Stimulated activated naive CD8-positive, alpha-beta T cell treated with anti-CD3 and anti-CD28 coated beads, Interleukin-15, Interleukin-2, amounts not matched to agents 100 ng/mL and 50 ng/mL, for 24 hours (primary cell): Measurements from ENCODE around the gene COG6.

Source experiments
- H3K27ac Mint-ChIP-seq: one replicate; pipeline ENCODE4 v1.8.0; 2021; ENCODE audit warnings: mild to moderate bottlenecking, mixed read lengths
- H3K27me3 Mint-ChIP-seq: one replicate; pipeline ENCODE4 v1.8.0; 2021; ENCODE audit warnings: mixed read lengths
- H3K36me3 Mint-ChIP-seq: one replicate; pipeline ENCODE4 v1.8.0; 2021; ENCODE audit warnings: low read depth, mixed read lengths
- H3K4me1 Mint-ChIP-seq: one replicate; pipeline ENCODE4 v1.8.0; 2021; ENCODE audit warnings: low read depth, mixed read lengths
- H3K4me3 Mint-ChIP-seq: one replicate; pipeline ENCODE4 v1.8.0; 2021; ENCODE audit warnings: mild to moderate bottlenecking, mixed read lengths
- H3K9me3 Mint-ChIP-seq: one replicate; pipeline ENCODE4 v1.8.0; 2021; ENCODE audit warnings: mixed read lengths

Gene COG6

DNA sequence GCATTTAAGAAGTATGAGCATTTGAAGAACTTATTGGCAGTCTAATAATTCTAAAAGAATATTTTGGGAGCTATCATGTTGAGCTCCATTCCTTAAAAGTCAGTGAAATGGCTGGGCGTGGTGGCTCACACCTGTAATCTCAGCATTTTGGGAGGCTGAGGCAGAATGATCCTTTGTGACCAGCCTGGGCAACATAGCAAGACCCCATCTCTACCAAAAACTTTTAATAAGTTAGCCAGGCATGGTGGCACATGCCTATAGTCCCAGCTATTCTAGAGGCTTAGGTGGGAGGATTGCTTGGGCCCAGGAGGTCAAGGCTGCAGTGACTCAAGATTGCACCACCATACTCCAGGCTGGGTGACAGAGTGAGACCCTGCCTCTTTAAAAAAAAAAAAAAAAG is 8.0 kb downstream of the COG6 start:
- no peak overlapping the region for H3K4me3 Mint-ChIP-seq
- no peaks in the 10 kb centered on the region for H3K27me3 Mint-ChIP-seq
- peaks cover 48% of the 10 kb centered on the region for H3K36me3 Mint-ChIP-seq

DNA sequence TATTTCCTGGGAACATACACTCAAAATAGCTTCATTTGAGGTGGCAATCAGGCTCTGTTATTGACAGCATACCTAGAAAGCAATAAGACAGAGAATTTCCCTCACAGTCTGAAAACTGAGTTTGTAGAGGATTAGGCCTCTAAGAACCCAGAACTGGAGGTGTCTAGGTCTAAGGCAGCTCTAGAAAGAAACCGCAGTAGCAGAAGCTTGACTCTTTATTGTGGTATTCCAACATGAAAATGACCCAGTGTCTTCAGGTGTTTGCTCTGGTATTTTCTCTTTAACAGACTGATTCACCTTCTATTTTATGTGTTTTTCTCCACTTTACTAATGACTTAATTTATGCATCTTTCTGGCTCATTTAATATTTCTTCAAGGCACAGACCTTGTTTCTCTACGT is 8.5 kb downstream of the COG6 start:
- H3K4me1 Mint-ChIP-seq: peaks cover 11% of the 10 kb centered on the region
- H3K27me3 Mint-ChIP-seq: no peaks in the 10 kb centered on the region
- no peaks in the 10 kb centered on the region for H3K9me3 Mint-ChIP-seq
- no peak overlapping the region for H3K4me3 Mint-ChIP-seq
- peaks cover 48% of the 10 kb centered on the region for H3K36me3 Mint-ChIP-seq
- H3K27ac Mint-ChIP-seq: no peak overlapping the region

More for the DNA sequence above, 8.0 kb downstream of the COG6 start:
- peaks cover 13% of the 10 kb centered on the region for H3K4me1 Mint-ChIP-seq
- H3K9me3 Mint-ChIP-seq: no peaks in the 10 kb centered on the region
- no peak overlapping the region for H3K27ac Mint-ChIP-seq

DNA sequence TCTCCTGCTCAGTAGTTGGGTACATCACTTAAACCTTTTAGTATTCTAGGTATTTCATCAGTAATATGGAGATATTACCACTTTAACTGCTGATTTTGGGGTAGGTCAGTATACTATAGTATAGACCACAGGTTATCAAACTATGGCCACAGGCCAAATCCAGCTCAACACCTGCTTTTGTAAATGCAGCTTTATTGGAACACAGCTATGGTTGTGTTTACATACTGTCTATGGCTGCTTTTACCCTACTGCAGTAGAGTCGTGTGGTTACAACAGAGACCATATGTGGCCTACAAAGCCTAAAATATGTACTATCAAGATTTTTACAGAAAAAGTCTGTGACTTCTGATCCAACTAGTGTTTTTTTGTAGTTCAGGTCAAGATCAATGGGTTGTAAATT is 10.3 kb downstream of the COG6 start:
- peaks cover 39% of the 10 kb centered on the region for H3K36me3 Mint-ChIP-seq
- no peaks in the 10 kb centered on the region for H3K27me3 Mint-ChIP-seq
- H3K9me3 Mint-ChIP-seq: no peaks in the 10 kb centered on the region
- no peak overlapping the region for H3K4me3 Mint-ChIP-seq
- H3K27ac Mint-ChIP-seq: no peak overlapping the region
- H3K4me1 Mint-ChIP-seq: peaks cover 5% of the 10 kb centered on the region

DNA sequence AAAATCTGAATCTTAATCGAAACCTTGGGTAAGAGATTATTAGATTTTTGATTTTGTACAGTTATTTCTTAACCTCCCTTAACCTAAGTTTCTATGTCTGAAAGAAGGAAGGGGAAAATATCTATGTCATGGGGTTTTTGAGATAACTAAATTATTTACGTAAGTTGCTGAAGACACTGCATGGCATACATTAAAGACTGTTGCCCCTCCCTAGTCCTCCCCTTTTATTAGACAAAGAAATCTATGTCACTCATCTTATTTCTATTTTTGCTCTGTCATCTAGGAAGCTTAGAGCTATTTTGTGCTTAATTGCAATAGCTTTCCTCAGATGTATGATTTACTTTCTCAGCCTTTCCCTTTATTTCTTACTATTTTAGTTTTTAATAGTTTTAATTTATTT is 15.0 kb downstream of the COG6 start:
- Mint-ChIP-seq H3K27me3 (no peaks in the 10 kb centered on the region), H3K4me1 (peaks cover 6% of the 10 kb centered on the region), H3K27ac (no peak overlapping the region), H3K9me3 (no peaks in the 10 kb centered on the region), H3K36me3 (peaks cover 33% of the 10 kb centered on the region), H3K4me3 (no peak overlapping the region)

DNA sequence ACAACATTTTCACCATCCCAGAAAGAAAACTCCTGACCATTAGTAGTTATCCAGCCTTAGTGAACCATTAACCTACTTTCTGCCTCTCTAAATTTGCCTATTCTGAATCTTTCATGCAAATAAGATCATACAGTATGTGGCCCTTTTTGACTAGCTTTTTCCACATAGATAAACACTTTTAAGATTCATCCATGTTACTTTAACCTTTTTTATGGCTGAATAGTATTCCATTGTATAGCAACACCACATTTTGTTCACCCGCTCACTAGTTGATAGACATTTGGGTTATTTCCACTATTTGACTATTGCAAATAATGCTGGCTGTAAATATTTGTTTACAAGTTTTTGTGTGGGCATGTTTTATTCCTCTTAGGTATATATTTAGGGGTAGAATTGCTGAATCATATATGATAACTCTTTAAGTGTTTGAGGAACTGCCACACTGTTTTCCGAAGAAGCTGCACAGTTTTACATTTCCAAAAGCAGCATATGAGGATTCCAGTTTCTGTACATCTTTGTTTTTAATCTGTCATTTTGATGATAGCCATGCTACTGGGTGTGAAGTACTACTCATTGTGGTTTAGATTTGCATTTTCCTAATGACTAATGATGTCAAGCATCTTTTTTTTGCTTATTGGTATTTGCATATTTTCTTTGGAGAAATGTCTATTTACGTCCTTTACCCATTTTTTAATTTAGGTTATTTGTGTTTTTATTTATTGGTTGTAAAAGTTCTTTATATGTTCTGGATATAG is 17.1 kb downstream of the COG6 start:
- Mint-ChIP-seq H3K4me3 (no peak overlapping the region), H3K36me3 (peaks cover 13% of the 10 kb centered on the region), H3K27me3 (no peaks in the 10 kb centered on the region), H3K9me3 (no peaks in the 10 kb centered on the region), H3K4me1 (peaks cover 6% of the 10 kb centered on the region), H3K27ac (no peak overlapping the region)

GRCh38 chr13:39675904-39676303 is 20.4 kb downstream of the COG6 start:
- H3K4me3 Mint-ChIP-seq: no peak overlapping the region
- H3K36me3 Mint-ChIP-seq: peaks cover 25% of the 10 kb centered on the region
- H3K27ac Mint-ChIP-seq: no peak overlapping the region
- no peaks in the 10 kb centered on the region for H3K9me3 Mint-ChIP-seq
- H3K4me1 Mint-ChIP-seq: peaks cover 6% of the 10 kb centered on the region
- no peaks in the 10 kb centered on the region for H3K27me3 Mint-ChIP-seq

- H3K27me3 Mint-ChIP-seq: no peaks in the 10 kb centered on the region
- peaks cover 30% of the 10 kb centered on the region for H3K36me3 Mint-ChIP-seq
- no peaks in the 10 kb centered on the region for H3K9me3 Mint-ChIP-seq
- H3K27ac Mint-ChIP-seq: no peak overlapping the region
- peaks cover 6% of the 10 kb centered on the region for H3K4me1 Mint-ChIP-seq
- no peak overlapping the region for H3K4me3 Mint-ChIP-seq
These were observed 20.9 kb downstream of the COG6 start for GRCh38 chr13:39676315-39676876.

GRCh38 chr13:39682310-39682709 is 26.8 kb downstream of the COG6 start:
- H3K9me3 Mint-ChIP-seq: no peaks in the 10 kb centered on the region
- no peak overlapping the region for H3K4me3 Mint-ChIP-seq
- H3K27ac Mint-ChIP-seq: no peak overlapping the region
- peaks cover 28% of the 10 kb centered on the region for H3K36me3 Mint-ChIP-seq
- H3K27me3 Mint-ChIP-seq: no peaks in the 10 kb centered on the region
- H3K4me1 Mint-ChIP-seq: peaks cover 5% of the 10 kb centered on the region

DNA sequence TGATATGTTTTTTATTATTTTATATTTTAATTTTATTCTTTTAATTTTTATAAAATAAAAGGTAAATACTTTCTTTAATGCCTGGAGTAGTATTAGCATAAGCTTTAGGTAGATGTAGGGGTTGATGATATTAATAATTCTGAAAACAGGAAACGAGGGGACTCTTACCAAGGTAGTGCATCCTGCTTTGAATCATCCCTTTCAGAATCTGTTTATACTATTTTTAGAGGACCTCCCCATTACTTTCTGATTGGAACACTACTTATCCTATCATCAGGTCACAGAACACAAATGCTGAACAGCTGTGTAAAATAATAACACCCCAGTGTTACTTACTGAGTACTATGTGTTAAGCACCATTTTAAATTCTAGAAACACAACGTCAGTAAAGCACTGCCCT is 27.3 kb downstream of the COG6 start:
- Mint-ChIP-seq H3K27me3 (no peaks in the 10 kb centered on the region), H3K36me3 (peaks cover 32% of the 10 kb centered on the region), H3K4me3 (no peak overlapping the region), H3K9me3 (no peaks in the 10 kb centered on the region), H3K27ac (no peak overlapping the region), H3K4me1 (peaks cover 8% of the 10 kb centered on the region)

DNA sequence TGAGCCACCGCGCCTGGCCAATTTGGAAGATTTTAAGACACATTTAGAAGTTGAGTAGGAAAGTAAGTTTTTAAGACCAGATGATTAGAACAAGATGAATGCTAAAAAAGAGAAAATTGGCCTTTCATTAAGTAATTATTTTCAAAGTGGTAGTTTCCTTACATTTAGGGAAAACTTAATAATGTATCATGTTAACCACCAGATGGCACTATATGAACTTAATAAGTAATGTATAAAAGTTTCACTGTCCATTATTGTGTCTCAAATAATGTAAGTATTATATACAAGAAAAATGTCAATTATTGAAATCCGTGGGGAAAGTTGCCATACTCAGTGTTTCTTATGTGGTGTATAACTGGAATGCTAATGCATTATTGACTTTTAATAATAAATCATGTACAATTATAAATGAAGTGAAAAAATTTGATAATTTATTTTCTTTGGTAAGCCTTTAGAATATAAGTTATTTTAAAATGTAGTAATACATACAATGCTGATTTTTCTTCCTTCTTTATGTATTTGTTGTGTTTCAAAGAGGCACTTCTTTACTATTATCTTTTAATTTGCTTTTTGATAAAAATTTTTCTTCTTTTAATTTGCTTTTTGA is 29.2 kb downstream of the COG6 start:
- Mint-ChIP-seq H3K4me1 (peaks cover 24% of the 10 kb centered on the region), H3K36me3 (peaks cover 40% of the 10 kb centered on the region), H3K9me3 (no peaks in the 10 kb centered on the region), H3K4me3 (no peak overlapping the region), H3K27me3 (no peaks in the 10 kb centered on the region), H3K27ac (no peak overlapping the region)

GRCh38 chr13:39685652-39686051 is 30.2 kb downstream of the COG6 start:
- Mint-ChIP-seq H3K27me3 (no peaks in the 10 kb centered on the region), H3K27ac (no peak overlapping the region), H3K36me3 (peaks cover 34% of the 10 kb centered on the region), H3K4me1 (peaks cover 24% of the 10 kb centered on the region), H3K4me3 (no peak overlapping the region), H3K9me3 (no peaks in the 10 kb centered on the region)

- H3K4me1 Mint-ChIP-seq: peaks cover 24% of the 10 kb centered on the region
- peaks cover 24% of the 10 kb centered on the region for H3K36me3 Mint-ChIP-seq
These were observed 32.8 kb downstream of the COG6 start for GRCh38 chr13:39688278-39688677.

GRCh38 chr13:39688699-39689405 is 33.4 kb downstream of the COG6 start:
- H3K4me1 Mint-ChIP-seq: peaks cover 24% of the 10 kb centered on the region
- H3K27ac Mint-ChIP-seq: peak overlapping the region; percentile 87
- no peaks in the 10 kb centered on the region for H3K9me3 Mint-ChIP-seq
- H3K4me3 Mint-ChIP-seq: peak overlapping the region; percentile 26
- no peaks in the 10 kb centered on the region for H3K27me3 Mint-ChIP-seq
- peaks cover 24% of the 10 kb centered on the region for H3K36me3 Mint-ChIP-seq

More at GRCh38 chr13:39688278-39688677, 32.8 kb downstream of the COG6 start:
- Mint-ChIP-seq H3K27me3 (no peaks in the 10 kb centered on the region), H3K9me3 (no peaks in the 10 kb centered on the region), H3K27ac (peak overlapping the region; percentile 87), H3K4me3 (peak overlapping the region; percentile 26)

- H3K36me3 Mint-ChIP-seq: peaks cover 18% of the 10 kb centered on the region
- peak overlapping the region; percentile 23 for H3K27ac Mint-ChIP-seq
- no peaks in the 10 kb centered on the region for H3K27me3 Mint-ChIP-seq
These were observed 37.4 kb downstream of the COG6 start for GRCh38 chr13:39692660-39693438.

More at GRCh38 chr13:39692660-39693438, 37.4 kb downstream of the COG6 start:
- Mint-ChIP-seq H3K4me3 (no peak overlapping the region), H3K9me3 (no peaks in the 10 kb centered on the region), H3K4me1 (peaks cover 22% of the 10 kb centered on the region)
